Body of pancreas (tissue), 4 donors: ENCODE data around the gene ARRB1.

Experiments
- CTCF ChIP-seq, 7 experiments: fragments of 450-650 bp in 4 of 7; fragments of 200-600 bp in 3 of 7; sonication (generic) in 3 of 7; IDR thresholded peaks; one replicate each; pipeline ENCODE4 v1.5.1; 2016 to 2019; ENCODE audit warnings: antibody characterized with exemption in 7 of 7
- POLR2A ChIP-seq, 3 donors: fragments of 450-650 bp; IDR thresholded peaks; one replicate each; pipeline ENCODE4 v1.6.1; 2016; ENCODE audit warnings: antibody characterized with exemption in 3 of 3, mild to moderate bottlenecking in 2 of 3

DNA sequence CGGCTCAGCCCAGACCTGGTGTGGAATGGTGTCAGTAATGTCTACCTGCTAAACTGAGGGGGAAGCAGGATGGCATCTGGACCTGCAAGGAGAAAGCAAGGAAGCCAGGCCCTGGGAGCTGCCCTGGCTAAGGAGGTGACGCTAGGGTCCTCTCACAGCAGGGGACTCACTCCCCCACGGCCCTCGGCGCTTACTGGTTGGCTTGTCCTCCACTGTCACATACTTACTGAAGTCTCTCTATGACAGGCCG lies 62.0 kb downstream of the ARRB1 start:
- TF ChIP-seq POLR2A (IDR thresholded peaks at IDR 0.05) (no peak), CTCF (IDR thresholded peaks at IDR 0.05) (no peak)
